H9 (cell line): ENCODE measurements around the gene IL1B. TPM values are rescaled to one million over a fixed set of nuclear protein-coding genes. Genes with fewer than 3 reads are reported as not detected.

Source experiments
- DNase-seq: peaks from one replicate; pipeline ENCODE4 v3.0.0-alpha.2; 2017
- H2AFZ ChIP-seq: one replicate; pipeline ENCODE4 v1.6.1; 2013; ENCODE audit warnings: mild to moderate bottlenecking, low read length, control low read depth, moderate library complexity
- H2AK5ac ChIP-seq: 2 replicates; pipeline ENCODE4 v1.6.1; 2013; ENCODE audit warnings: low read length, control low read depth, mixed read lengths; ENCODE audit not compliant: insufficient read length
- H2BK120ac ChIP-seq: one replicate; pipeline ENCODE4 v1.6.1; 2013; ENCODE audit warnings: low read depth, mild to moderate bottlenecking, low read length, control low read depth, inconsistent platforms; ENCODE audit not compliant: poor library complexity, severe bottlenecking
- H2BK12ac ChIP-seq: 2 replicates; pipeline ENCODE4 v1.6.1; 2013; ENCODE audit warnings: low read length, control low read depth, mixed read lengths, low read depth; ENCODE audit not compliant: insufficient read length
- H2BK15ac ChIP-seq: 2 replicates; pipeline ENCODE4 v1.6.1; 2013; ENCODE audit warnings: low read depth, low read length, control low read depth
- H2BK20ac ChIP-seq: one replicate; pipeline ENCODE4 v1.6.1; 2013; ENCODE audit warnings: low read depth, mild to moderate bottlenecking, low read length, control low read depth, inconsistent platforms; ENCODE audit not compliant: poor library complexity, severe bottlenecking
- H2BK5ac ChIP-seq: 2 replicates; pipeline ENCODE4 v1.6.1; 2013; ENCODE audit warnings: low read length, control low read depth, mixed read lengths; ENCODE audit not compliant: insufficient read length
- H3K14ac ChIP-seq: 2 replicates; pipeline ENCODE4 v1.6.1; 2013; ENCODE audit warnings: low read length, control low read depth; ENCODE audit not compliant: insufficient read depth
- H3K18ac ChIP-seq: 2 replicates; pipeline ENCODE4 v1.6.1; 2013; ENCODE audit warnings: low read depth, mild to moderate bottlenecking, mixed read lengths, low read length, control low read depth; ENCODE audit not compliant: insufficient read length
- H3K23ac ChIP-seq: 2 replicates; pipeline ENCODE4 v1.6.1; 2013; ENCODE audit warnings: low read length, control low read depth, mixed read lengths, low read depth; ENCODE audit not compliant: insufficient read length
- H3K23me2 ChIP-seq: 2 replicates; pipeline ENCODE4 v1.6.1; 2013; ENCODE audit warnings: low read depth, mild to moderate bottlenecking, mixed read lengths, low read length, control low read depth; ENCODE audit not compliant: insufficient read length, poor library complexity, severe bottlenecking
- H3K27ac ChIP-seq: 2 replicates; pipeline ENCODE4 v1.5.1; 2013; ENCODE audit warnings: low read length, control low read depth, mixed read lengths, low read depth; ENCODE audit not compliant: insufficient read length
- H3K27me3 ChIP-seq: 2 replicates; pipeline ENCODE4 v1.6.1; 2013; ENCODE audit warnings: low read length, control low read depth, inconsistent platforms; ENCODE audit not compliant: insufficient read depth
- H3K4ac ChIP-seq: 2 replicates; pipeline ENCODE4 v1.6.1; 2013; ENCODE audit warnings: low read depth, mild to moderate bottlenecking, control low read depth, inconsistent platforms, low read length, moderate library complexity
- H3K4me1 ChIP-seq: 2 replicates; pipeline ENCODE4 v1.6.1; 2013; ENCODE audit warnings: low read length, control low read depth, inconsistent platforms; ENCODE audit not compliant: insufficient read depth
- H3K4me2 ChIP-seq: 2 replicates; pipeline ENCODE4 v1.6.1; 2013; ENCODE audit warnings: low read length, control low read depth, mixed read lengths; ENCODE audit not compliant: insufficient read length, insufficient read depth
- H3K56ac ChIP-seq: 2 replicates; pipeline ENCODE4 v1.6.1; 2013; ENCODE audit warnings: low read depth, mild to moderate bottlenecking, mixed read lengths, low read length, control low read depth; ENCODE audit not compliant: insufficient read length
- H3K79me1 ChIP-seq: 2 replicates; pipeline ENCODE4 v1.6.1; 2013; ENCODE audit warnings: low read depth, mild to moderate bottlenecking, moderate library complexity, low read length, control low read depth, inconsistent platforms; ENCODE audit not compliant: insufficient read depth, poor library complexity, severe bottlenecking
- H3K79me2 ChIP-seq: 2 replicates; pipeline ENCODE4 v1.6.1; 2013; ENCODE audit warnings: low read length, control low read depth, inconsistent platforms; ENCODE audit not compliant: insufficient read depth
- H3K9ac ChIP-seq: 2 replicates; pipeline ENCODE4 v1.6.1; 2013; ENCODE audit warnings: low read length, control low read depth, mixed read lengths; ENCODE audit not compliant: insufficient read length; ENCODE audit errors: extremely low read depth
- H3K9me3 ChIP-seq: one replicate; pipeline ENCODE4 v1.6.1; 2013; ENCODE audit warnings: low read depth, low read length, inconsistent platforms; ENCODE audit not compliant: control insufficient read depth
- H3T11ph ChIP-seq: one replicate; pipeline ENCODE4 v1.6.1; 2013; ENCODE audit warnings: mild to moderate bottlenecking, low read length, control low read depth, inconsistent platforms
- H4K20me1 ChIP-seq: one replicate; pipeline ENCODE4 v1.6.1; 2013; ENCODE audit not compliant: control insufficient read depth, insufficient read length, insufficient read depth
- H4K5ac ChIP-seq: 2 replicates; pipeline ENCODE4 v1.6.1; 2013; ENCODE audit warnings: low read depth, mild to moderate bottlenecking, mixed read lengths, low read length, control low read depth; ENCODE audit not compliant: insufficient read length
- H4K8ac ChIP-seq: replicated peaks from 2 replicates; pipeline ENCODE4 v1.6.1; 2013; ENCODE audit warnings: low read length, control low read depth, mixed read lengths, low read depth; ENCODE audit not compliant: insufficient read length
- H4K91ac ChIP-seq: 2 replicates; pipeline ENCODE4 v1.6.1; 2013; ENCODE audit warnings: low read depth, mild to moderate bottlenecking, moderate library complexity, mixed read lengths, low read length, control low read depth; ENCODE audit not compliant: insufficient read length
- H3K27ac Mint-ChIP-seq, 3 experiments: 2 replicates in 2 of 3; 3 replicates in 1 of 3; pipeline ENCODE4 v1.8.0; 2020 to 2021; ENCODE audit warnings: mixed read lengths in 3 of 3, mild to moderate bottlenecking in 1 of 3, moderate library complexity in 1 of 3
- H3K27me3 Mint-ChIP-seq: 2 replicates; pipeline ENCODE4 v1.8.0; 2021; ENCODE audit warnings: low read depth, mild to moderate bottlenecking, moderate library complexity, mixed read lengths
- H3K36me3 Mint-ChIP-seq, 3 experiments: 2 replicates in 2 of 3; 3 replicates in 1 of 3; pipeline ENCODE4 v1.8.0; 2020 to 2021; ENCODE audit warnings: low read depth in 3 of 3, mixed read lengths in 3 of 3; ENCODE audit not compliant: insufficient read depth in 1 of 3
- H3K4me1 Mint-ChIP-seq, 2 experiments: 2 replicates each; pipeline ENCODE4 v1.8.0; 2020; ENCODE audit warnings: mixed read lengths in 2 of 2
- H3K4me3 Mint-ChIP-seq, 2 experiments: 2 replicates in 1 of 2; 3 replicates in 1 of 2; pipeline ENCODE4 v1.8.0; 2020 to 2021; ENCODE audit warnings: mild to moderate bottlenecking in 2 of 2, mixed read lengths in 2 of 2, moderate library complexity in 1 of 2
- H3K9me3 Mint-ChIP-seq, 2 experiments: 2 replicates in 1 of 2; 3 replicates in 1 of 2; pipeline ENCODE4 v1.8.0; 2020; ENCODE audit warnings: mild to moderate bottlenecking in 2 of 2, mixed read lengths in 2 of 2, moderate library complexity in 1 of 2
- WGBS: extraction: QIAGEN DNeasy Blood & Tissue Kit; methylation state at CpG from one replicate; pipeline ENCODE4 v1.1.7; 2013; ENCODE audit warnings: missing lambda C conversion rate, low lambda C conversion rate, mixed read lengths; ENCODE audit not compliant: insufficient read length; ENCODE audit errors: extremely low coverage; 5-methylcytosine and 5-hydroxymethylcytosine counted together
- total RNA-seq: library from RNA; stranded (reverse); gene quantifications from 2 replicates; pipeline ENCODE4 v1.2.1, GENCODE V29; 2021
- TF ChIP-seq, protein P1 (sequence below): fragments of 200-600 bp; sonication (generic); conservative IDR thresholded peaks from 3 replicates; pipeline ENCODE4 v1.8.0; 2021; ENCODE audit warnings: antibody characterized with exemption, mild to moderate bottlenecking

IL1B gene
- total RNA-seq, 1 experiment from 2014 or later: not detected

DNA sequence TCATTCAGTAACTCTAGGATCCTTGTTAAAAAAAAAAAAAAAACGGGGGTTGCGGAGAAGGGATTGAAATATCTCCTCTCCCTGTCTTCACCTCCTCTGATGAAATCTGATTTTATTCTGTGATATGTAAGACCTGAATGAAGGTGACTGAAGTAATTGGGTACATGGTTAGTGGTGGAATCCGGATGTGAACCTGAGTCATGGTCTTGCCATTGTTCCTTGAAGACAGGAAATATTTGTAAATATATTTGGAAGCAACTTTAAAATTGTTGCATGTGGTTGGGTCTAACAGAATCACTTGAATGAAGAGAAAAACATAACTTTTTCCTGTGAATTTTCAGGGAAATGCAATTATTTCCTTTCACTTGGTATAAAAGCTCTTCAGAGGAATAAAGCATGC lies 49.3 kb downstream of the IL1B start:
- WGBS: no CpG with 5 or more reads among the region's 3 CpGs
- Histone ChIP-seq H3K23ac (no peak overlapping the region), H3K9ac (no peak overlapping the region), H4K5ac (no peak overlapping the region), H2BK20ac (no peak overlapping the region), H2BK5ac (no peak overlapping the region), H2AFZ (no peak overlapping the region), H3K23me2 (no peaks in the 10 kb centered on the region), H3K4me2 (no peak overlapping the region), H3K27ac (no peak overlapping the region), H3K4ac (no peak overlapping the region), H3K9me3 (no peaks in the 10 kb centered on the region), H3K27me3 (no peaks in the 10 kb centered on the region), H2BK120ac (no peak overlapping the region), H3K14ac (no peak overlapping the region), H3K4me1 (peaks cover 7% of the 10 kb centered on the region), H4K8ac (no peak overlapping the region), H3K18ac (no peak overlapping the region), H2BK15ac (no peak overlapping the region), H4K91ac (no peak overlapping the region), H4K20me1 (no peaks in the 10 kb centered on the region), H3K79me2 (no peaks in the 10 kb centered on the region), H2BK12ac (no peak overlapping the region), H3T11ph (no peak overlapping the region), H2AK5ac (no peak overlapping the region), H3K79me1 (no peaks in the 10 kb centered on the region), H3K56ac (no peak overlapping the region)
- Mint-ChIP-seq H3K27me3 (no peaks in the 10 kb centered on the region), H3K4me3 (no peak overlapping the region), H3K36me3 (peaks cover 1 to 5% (median 3%) of the 10 kb centered on the region in 3 experiments; a peak in 4 of 7 replicates), H3K4me1 (peaks cover 51 to 59% of the 10 kb centered on the region in 2 experiments), H3K9me3 (peaks cover 3 to 4% of the 10 kb centered on the region in 2 experiments; a peak in 4 of 5 replicates), H3K27ac (no peak overlapping the region)
- no peak for DNase-seq
- TF ChIP-seq, protein P1, sequence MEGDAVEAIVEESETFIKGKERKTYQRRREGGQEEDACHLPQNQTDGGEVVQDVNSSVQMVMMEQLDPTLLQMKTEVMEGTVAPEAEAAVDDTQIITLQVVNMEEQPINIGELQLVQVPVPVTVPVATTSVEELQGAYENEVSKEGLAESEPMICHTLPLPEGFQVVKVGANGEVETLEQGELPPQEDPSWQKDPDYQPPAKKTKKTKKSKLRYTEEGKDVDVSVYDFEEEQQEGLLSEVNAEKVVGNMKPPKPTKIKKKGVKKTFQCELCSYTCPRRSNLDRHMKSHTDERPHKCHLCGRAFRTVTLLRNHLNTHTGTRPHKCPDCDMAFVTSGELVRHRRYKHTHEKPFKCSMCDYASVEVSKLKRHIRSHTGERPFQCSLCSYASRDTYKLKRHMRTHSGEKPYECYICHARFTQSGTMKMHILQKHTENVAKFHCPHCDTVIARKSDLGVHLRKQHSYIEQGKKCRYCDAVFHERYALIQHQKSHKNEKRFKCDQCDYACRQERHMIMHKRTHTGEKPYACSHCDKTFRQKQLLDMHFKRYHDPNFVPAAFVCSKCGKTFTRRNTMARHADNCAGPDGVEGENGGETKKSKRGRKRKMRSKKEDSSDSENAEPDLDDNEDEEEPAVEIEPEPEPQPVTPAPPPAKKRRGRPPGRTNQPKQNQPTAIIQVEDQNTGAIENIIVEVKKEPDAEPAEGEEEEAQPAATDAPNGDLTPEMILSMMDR: no peak
